Stimulated activated CD4-positive, alpha-beta T cell treated with anti-CD3 and anti-CD28 coated beads, Interleukin-1b, Interleukin-23, amount 100 ng/mL, for 24 hours (primary cell): ENCODE measurements around the gene CAMSAP1.

Experiments
- DNase-seq, 4 experiments: peaks; one replicate each; pipeline ENCODE4 v3.0.0-alpha.2; 2020; ENCODE audit warnings: low read depth in 4 of 4, low spot score in 1 of 4

Gene CAMSAP1

GRCh38 chr9:135776893-135777622 is 130.3 kb downstream of the CAMSAP1 start:
- DNase-seq: no peak

- DNase-seq: no peak
These were observed 131.4 kb downstream of the CAMSAP1 start for GRCh38 chr9:135775911-135776310.

DNA sequence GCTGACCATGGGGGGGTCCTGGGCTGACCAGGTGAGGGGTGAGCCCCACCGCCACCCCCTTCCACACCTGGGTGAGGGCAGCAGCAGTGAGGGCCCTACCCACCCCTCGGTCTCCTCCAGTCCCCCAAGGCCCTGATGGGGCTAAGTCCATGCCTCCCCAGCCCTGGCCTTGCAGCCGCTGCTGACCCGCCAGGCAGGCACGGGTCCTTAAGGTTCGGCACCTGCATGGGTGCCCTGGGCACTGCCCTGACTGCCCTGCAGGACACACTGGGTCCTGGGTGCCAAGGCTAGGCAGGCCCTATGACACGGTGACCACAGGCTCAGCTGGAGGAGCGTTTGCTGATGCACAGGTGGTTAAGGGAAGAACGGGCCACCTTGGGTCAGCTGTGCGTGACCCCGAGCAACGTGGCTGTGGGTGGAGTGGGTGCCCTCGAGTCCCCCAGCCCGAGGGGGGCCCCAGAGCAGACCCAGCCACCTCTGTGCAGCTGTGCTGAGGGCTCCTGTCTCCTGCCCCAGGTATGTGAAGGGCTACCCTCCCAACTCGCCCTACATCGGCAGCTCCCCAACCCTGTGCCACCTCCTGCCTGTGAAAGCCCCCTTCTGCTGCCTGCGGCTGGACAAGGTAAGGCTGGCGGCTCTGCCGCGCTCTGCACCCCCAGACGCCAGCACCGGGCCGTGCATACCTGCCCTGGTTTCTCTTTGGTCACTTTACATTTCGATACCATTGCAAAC is 132.4 kb downstream of the CAMSAP1 start:
- no peak for DNase-seq

- no peak for DNase-seq
These were observed 133.1 kb downstream of the CAMSAP1 start for GRCh38 chr9:135774239-135774747.

GRCh38 chr9:135773530-135774238 is 133.7 kb downstream of the CAMSAP1 start:
- no peak for DNase-seq

DNA sequence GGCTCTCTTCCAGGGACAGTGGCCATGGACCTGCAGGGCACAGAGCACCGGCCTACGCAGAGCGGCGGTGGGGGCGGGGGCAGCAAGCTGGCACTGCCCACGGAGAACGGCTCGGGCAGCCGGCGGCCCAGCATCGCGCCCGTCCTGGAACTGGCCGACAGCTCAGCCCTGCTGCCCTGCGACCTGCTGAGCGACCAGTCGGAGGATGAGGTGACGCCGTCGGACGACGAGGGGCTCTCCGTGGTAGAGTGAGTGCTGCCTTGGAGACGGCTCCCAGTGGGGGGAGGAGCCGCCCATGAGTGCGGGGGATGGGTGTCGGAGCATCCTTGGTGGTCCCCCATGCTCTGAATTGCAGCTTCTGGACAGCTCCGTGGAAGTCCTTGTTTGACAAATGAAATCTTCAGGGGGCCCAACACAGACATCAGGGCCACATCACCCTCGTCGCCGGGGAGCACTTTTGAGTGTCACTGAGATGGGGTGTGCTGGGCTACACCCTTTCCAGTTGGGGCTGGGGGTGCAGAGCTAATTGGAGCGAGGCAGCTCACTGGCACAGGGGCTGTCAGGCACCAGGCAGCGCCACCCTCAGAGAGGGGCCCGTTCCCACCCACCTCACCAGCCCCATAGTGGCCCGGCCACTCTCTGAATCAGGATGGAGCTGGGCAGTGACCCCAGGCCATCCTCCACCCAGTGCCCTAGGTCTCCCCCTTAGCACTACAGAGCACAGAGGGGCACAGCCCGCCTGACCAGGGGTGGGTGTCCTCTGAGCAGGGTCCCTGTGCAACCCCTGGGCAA is 134.4 kb downstream of the CAMSAP1 start:
- no peak for DNase-seq

DNA sequence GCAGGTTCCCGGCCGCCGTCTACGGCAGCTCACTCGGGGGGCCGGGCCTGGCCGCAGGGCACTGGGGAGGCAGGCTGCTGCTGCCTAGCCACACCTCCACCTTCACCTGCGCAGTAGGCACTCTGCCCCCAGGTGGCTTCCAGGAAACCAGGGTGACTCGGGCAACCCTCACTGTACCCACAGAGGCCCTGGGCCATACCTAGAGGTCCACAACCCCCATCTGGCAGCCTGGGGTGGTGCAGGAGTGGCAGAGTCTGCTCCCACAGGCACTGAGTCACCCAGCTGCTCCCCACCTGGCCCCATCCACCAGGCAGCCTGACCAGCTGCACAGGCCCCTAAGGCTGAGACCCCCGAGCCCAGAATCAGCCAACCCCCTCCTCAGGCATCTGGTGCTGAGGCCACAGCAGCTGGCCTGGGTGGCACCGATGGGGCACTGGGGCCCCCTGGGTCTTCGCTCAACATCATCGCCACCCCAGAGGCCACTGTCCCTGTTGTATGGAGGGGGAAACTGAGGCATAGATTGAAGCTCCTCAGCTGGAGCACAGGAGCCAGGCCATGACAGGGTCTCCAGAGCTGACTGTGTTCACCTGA is 135.2 kb downstream of the CAMSAP1 start:
- DNase-seq: no peak

DNA sequence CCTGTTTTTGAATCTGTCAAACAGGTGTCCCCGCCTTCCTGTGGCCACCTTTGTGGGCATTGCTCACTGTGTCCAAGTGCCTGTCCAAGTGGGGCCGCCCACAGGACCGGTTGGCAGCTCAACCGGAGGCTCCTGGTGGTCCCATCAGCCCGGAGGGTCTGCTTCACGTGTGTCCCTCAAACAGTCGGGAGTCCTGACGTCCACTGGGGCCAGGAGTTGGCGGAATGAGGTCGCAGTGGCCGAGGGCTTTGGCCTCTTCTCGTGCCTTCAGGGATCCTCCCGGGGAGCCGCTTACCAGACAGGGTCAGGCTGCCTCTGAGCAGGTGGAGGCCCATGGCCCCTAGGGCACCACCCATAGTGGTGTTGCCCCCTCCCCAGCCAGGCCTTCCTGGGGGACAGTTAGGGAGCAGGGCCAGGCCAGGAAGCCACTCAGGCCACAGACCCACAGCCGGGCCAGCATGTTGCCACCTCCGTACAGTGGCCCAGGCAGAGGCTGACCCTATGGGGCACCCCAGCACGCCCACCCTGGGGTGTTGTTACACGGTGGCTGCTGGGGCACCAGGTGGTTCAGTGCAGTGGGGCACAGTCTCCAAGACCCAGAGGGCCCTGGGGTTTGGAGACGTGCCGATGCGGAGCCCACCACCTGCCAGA is 135.8 kb downstream of the CAMSAP1 start:
- no peak for DNase-seq

DNA sequence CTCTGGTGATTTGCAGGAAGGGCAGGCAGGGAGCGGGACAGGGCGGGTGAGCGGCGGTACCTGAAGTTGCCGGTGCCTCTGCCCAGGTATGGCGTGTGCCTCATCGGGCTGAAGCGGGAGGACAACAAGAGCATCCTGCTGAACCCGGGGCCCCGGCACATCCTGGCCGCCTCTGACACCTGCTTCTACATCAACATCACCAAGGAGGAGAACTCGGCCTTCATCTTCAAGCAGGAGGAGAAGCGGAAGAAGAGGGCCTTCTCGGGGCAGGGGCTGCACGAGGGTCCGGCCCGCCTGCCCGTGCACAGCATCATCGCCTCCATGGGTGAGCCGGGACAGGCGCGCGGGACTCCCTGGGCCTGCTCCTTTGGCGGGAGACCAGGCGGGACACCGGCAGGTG is 136.6 kb downstream of the CAMSAP1 start:
- DNase-seq: no peak

GRCh38 chr9:135770203-135770535 is 137.2 kb downstream of the CAMSAP1 start:
- no peak for DNase-seq

DNA sequence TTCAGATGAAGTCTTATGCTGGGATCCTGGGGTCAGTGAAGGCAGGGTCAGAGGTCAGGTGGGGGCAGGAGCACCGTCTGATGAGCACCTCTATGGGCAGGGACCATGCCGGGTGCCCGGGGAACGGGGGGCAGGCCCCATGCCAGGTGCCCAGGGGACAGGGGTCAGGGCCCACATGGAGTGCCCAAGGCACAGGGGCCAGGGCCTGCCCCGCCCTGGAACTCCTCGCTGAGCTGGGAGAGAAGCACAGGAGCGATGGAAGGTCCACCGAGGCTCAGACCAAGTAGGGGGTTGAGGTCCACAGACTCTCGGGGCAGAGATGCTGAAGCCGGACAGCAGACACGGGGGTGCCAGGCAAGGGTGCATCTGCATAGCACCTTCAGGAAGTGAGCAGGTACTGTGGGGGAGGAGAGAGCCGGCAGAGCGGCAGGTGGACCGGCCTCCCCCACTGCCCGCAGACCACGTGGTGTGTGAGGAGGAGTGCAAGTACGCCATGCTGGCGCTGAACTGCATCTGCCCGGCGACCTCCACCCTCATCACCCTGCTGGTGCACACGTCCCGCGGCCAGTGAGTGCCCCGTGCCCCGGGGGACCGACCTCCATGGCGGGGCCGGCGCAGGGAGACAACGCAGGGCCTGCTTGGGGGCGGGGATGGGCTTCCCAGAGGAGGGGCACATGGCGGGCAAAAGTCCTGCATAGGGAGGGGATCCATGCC is 137.7 kb downstream of the CAMSAP1 start:
- DNase-seq: no peak

GRCh38 chr9:135768516-135769218 is 138.7 kb downstream of the CAMSAP1 start:
- DNase-seq: no peak

DNA sequence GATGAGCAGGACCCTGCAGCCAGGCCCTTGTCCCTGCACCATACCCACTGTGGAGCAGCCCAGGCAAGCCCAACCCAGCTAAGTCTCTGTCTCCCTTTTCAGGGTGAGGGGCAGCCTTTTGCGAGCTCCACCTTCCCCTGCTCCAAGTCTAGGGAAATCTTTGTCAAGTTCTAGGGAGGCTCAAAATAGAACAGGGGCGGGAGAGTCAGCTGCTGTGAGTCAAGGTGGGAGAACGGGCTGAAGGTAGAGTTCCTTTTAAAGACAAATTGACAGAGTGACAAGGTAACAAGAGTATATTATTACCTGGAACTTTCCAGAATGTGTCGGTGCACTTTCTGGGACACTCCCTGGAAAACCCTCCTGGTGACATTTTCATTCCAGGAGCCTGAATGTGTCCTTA is 140.6 kb downstream of the CAMSAP1 start:
- no peak for DNase-seq

GRCh38 chr9:135766251-135766650 is 141.1 kb downstream of the CAMSAP1 start:
- no peak for DNase-seq

- DNase-seq: no peak
These were observed 141.9 kb downstream of the CAMSAP1 start for GRCh38 chr9:135765416-135765815.

DNA sequence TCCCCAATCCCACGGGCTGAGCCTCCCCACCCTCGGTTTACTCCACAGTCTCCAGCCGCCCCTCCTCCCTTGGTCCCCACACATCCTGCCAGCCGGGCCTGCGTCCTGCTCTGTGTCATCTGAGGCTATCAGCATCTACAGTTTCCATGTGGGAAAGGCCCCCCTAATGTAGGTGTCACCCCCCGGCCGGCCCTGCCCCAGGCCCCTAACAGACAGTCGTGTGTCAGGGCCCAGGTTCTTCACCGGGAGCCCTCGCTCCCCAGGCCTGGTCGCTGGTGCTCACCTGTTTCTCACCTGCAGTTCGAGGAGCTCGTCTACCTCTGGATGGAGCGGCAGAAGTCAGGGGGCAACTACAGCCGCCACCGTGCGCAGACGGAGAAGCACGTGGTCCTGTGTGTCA is 142.6 kb downstream of the CAMSAP1 start:
- no peak for DNase-seq

- no peak for DNase-seq
These were observed 143.5 kb downstream of the CAMSAP1 start for GRCh38 chr9:135763716-135764446.

DNA sequence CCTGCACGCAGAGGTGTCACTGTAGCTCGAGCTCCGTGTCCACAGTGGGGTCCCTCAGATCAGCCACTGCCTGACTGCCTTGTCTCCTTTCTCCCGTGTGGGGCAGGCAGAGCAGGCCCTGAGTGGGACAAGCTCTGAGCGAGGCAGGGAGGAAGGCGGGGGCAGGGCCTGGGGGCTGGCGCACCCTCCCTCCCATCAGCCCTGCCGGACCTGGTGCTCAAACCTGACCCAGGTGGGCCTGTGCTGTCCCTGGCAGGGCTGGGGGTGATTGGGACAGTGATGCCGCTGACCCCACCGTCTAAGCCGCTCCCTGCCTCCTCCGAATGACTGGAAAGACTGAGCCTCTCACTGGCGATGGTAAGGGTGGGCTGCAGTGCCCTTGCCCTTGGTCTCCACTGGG is 144.4 kb downstream of the CAMSAP1 start:
- no peak for DNase-seq

DNA sequence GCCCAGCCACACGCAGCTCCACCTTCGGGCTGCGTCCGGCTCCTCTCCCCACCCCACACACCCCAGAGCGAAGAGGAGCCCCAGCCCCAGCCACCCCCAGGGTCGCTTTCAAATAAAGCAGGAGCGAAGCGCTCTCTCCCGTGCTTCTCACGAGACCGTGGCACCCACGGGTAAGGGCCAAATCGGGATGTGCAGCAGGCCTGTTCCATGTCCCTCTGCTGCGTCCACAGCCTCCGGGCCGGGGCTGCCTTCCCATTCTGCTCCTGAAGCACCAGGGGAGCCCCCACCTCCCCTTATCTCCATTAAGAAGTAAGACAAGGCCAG is 145.5 kb downstream of the CAMSAP1 start:
- DNase-seq: no peak
